Nephron progenitor cell (in vitro differentiated cells): ENCODE measurements around the gene FAM210A.

Experiments used
- DNase-seq: peaks from one replicate; pipeline ENCODE4 v3.0.0; 2021
- H3K27ac Mint-ChIP-seq: 2 replicates; pipeline ENCODE4 v1.8.0; 2021; ENCODE audit warnings: mild to moderate bottlenecking, moderate library complexity, mixed read lengths
- H3K27me3 Mint-ChIP-seq: 2 replicates; pipeline ENCODE4 v1.8.0; 2021; ENCODE audit warnings: mild to moderate bottlenecking, low read depth, mixed read lengths; ENCODE audit not compliant: poor library complexity
- H3K36me3 Mint-ChIP-seq: 2 replicates; pipeline ENCODE4 v1.8.0; 2021; ENCODE audit warnings: low read depth, mixed read lengths
- H3K4me1 Mint-ChIP-seq: 2 replicates; pipeline ENCODE4 v1.8.0; 2021; ENCODE audit warnings: mixed read lengths
- H3K4me3 Mint-ChIP-seq: 2 replicates; pipeline ENCODE4 v1.8.0; 2021; ENCODE audit warnings: mild to moderate bottlenecking, moderate library complexity, mixed read lengths
- H3K9me3 Mint-ChIP-seq: 2 replicates; pipeline ENCODE4 v1.8.0; 2021; ENCODE audit warnings: mild to moderate bottlenecking, moderate library complexity, mixed read lengths
- TF ChIP-seq, protein P1 (sequence below): fragments of 200-600 bp; sonication (generic); IDR thresholded peaks from 2 replicates; pipeline ENCODE4 v1.5.0; 2021; ENCODE audit warnings: antibody characterized with exemption

The FAM210A gene

DNA sequence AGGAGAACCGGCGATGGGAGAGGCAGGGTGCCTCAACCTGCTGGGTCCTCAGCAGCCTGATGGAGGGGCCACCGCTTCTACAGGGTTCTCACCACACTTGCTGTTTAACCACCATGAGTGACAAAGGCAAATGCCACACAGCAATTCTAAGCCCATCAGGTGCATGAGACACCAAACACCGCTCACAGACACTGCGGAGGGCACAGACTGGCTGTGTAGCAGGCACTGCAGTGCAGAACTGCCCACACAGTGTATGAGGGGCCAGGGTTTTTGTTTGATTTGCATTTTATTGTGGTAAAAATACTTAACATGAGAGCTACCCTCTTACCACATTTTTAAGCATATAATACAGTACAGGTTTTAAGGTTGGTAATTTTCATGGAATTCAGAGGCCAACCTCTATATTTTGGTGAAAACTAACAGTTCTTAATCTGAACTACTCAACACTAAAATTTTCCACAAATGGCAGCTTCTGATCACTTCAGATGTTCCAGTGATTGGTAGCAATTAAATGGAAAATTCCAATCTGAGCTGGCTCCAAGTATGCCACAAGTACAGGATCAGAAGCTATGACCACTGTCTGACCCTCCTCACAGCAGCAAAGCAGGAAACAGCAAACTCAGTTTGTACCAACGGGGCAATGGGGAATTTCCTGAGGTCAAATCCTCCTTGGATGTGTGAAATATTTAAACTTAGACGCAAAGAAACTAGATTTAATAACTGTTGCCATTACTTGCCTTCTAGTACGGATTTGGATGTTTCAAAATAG is 67.7 kb downstream of the FAM210A start:
- Mint-ChIP-seq H3K9me3 (no peaks in the 10 kb centered on the region), H3K27me3 (no peaks in the 10 kb centered on the region), H3K36me3 (peaks cover 8% of the 10 kb centered on the region), H3K4me1 (no peaks in the 10 kb centered on the region), H3K4me3 (no peak overlapping the region), H3K27ac (no peak overlapping the region)
- no peak for DNase-seq
- TF ChIP-seq, protein P1, sequence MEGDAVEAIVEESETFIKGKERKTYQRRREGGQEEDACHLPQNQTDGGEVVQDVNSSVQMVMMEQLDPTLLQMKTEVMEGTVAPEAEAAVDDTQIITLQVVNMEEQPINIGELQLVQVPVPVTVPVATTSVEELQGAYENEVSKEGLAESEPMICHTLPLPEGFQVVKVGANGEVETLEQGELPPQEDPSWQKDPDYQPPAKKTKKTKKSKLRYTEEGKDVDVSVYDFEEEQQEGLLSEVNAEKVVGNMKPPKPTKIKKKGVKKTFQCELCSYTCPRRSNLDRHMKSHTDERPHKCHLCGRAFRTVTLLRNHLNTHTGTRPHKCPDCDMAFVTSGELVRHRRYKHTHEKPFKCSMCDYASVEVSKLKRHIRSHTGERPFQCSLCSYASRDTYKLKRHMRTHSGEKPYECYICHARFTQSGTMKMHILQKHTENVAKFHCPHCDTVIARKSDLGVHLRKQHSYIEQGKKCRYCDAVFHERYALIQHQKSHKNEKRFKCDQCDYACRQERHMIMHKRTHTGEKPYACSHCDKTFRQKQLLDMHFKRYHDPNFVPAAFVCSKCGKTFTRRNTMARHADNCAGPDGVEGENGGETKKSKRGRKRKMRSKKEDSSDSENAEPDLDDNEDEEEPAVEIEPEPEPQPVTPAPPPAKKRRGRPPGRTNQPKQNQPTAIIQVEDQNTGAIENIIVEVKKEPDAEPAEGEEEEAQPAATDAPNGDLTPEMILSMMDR: no peak

DNA sequence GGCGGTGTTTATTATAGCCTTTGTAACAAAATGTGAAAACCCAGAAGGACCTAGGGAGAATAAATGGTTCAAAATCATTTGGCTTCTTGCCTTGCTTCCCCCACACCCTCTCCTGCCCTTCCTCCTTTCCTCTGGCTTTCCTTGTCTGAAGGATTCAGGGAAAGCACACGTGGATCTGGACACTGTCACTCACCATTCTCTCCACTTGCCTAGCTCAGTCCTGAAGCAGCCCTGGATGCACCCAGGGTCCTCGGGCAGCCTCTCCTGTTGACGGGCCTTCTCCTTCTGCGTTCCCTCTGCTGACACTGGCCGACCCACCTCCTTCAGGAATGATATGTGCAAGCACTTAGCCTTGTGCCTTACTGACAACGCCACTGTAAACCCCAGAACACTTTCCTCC is 68.4 kb downstream of the FAM210A start:
- H3K27me3 Mint-ChIP-seq: no peaks in the 10 kb centered on the region
- TF ChIP-seq, protein P1: no peak
- H3K4me1 Mint-ChIP-seq: no peaks in the 10 kb centered on the region
- no peaks in the 10 kb centered on the region for H3K9me3 Mint-ChIP-seq
- no peak for DNase-seq
- no peak overlapping the region for H3K4me3 Mint-ChIP-seq
- H3K27ac Mint-ChIP-seq: no peak overlapping the region
- peaks cover 4% of the 10 kb centered on the region for H3K36me3 Mint-ChIP-seq

DNA sequence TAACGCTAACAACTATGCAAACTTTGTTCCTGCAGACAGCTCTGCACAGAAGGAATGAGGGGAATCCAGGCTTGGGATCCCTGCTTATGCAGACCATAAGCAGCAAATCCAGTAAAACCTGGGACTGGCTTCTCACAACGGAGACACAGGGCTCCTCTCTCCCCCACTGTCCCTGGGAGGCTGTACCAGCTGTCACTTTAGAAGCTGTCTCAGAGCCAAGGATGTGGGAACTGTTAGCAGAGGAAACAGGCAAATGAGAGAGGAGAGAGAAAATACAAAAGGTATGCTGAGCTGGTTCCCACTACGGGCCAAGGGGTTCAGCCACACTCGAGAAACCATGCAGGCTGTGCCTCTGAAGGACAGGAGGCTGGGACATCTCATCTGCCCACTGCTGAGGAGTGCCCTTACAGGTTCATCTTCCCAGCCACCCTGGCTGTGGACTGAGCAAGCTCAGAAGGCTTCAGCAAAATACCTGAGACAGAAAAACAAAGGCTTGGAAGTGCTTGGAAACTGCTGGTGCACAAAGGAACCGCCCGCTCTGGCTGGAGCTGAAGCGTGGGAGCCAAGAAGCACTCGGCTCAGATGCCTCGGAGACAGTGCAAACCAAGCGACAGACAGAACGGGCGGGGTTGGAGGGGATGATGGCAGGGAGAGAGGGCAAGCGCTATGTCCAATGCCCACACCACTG is 72.5 kb downstream of the FAM210A start:
- Mint-ChIP-seq H3K9me3 (no peaks in the 10 kb centered on the region), H3K27ac (no peak overlapping the region), H3K4me3 (no peak overlapping the region), H3K4me1 (no peaks in the 10 kb centered on the region), H3K36me3 (no peaks in the 10 kb centered on the region), H3K27me3 (peaks cover 5% of the 10 kb centered on the region)
- TF ChIP-seq, protein P1: no peak
- DNase-seq: no peak

DNA sequence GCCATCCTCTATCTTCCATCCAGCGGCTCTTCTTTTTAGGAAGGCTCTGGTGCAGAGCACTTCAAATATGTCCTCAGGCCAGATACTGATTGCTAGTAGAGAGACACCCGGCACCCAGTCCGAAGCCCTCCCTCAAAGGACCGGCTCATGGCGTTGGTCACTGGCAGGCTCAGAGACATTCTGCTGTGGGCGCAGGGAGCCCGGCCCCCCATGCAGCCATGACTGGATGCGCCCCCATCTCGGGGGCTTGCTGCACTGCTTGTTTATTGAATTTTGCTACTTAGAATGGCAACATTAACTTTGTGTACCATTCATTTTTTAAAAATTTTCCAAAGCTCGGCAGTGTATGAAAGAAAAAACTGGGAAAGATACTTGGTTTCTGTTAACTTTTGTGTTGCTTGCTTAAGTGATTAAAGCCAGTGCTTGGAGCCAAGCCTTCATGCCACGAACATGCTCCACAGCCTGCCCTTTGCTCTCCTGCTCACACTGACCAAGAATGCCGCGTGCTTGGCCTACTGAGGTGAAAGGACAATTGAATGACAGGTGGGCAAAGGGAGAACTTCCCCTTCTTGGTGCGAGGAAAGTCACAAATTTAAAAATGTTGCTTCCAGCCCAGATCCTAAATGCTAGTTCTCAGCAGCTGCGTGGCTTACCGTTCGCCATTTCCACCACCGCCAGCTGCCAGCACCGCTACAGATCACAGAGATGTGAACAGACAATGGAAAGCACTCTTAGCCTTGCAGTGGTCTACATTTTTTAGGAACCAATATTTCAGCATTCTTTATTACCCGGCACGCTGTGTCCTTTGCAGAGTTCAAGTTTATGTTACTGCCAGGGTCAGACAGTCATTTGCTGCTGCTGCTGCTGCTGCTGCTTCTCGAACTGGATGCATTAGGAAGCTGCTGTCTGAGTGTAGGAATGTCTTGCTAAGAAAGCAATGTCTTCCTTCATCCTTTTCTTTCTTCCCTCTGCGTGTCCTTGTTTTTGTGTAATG is 76.7 kb downstream of the FAM210A start:
- Mint-ChIP-seq H3K9me3 (no peaks in the 10 kb centered on the region), H3K4me3 (no peak overlapping the region), H3K27ac (no peak overlapping the region), H3K27me3 (peaks cover 5% of the 10 kb centered on the region), H3K36me3 (no peaks in the 10 kb centered on the region), H3K4me1 (peaks cover 5% of the 10 kb centered on the region)
- TF ChIP-seq, protein P1: no peak
- no peak for DNase-seq

DNA sequence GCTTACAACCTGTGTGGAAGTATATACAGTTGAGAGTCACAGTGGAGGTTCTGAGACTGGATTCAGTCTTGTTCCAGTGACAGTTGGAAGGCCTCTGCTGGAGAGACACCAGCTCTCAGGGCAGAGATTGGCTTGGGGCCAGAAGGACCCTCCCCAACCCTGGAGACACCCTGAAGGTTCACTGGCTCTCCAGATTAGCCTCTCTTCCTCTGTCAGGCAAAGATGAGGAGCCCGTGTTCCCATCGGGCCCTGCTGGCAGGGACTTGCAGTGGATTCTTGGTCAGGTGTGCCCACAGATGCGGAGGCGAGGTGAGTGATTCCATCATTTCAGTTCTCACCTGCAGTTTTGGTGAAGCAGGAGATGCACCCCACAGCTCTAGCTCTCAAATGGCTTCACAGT is 78.6 kb downstream of the FAM210A start:
- no peak for DNase-seq
- Mint-ChIP-seq H3K27ac (no peak overlapping the region), H3K4me3 (no peak overlapping the region), H3K4me1 (peaks cover 5% of the 10 kb centered on the region), H3K9me3 (no peaks in the 10 kb centered on the region), H3K27me3 (peaks cover 3% of the 10 kb centered on the region), H3K36me3 (no peaks in the 10 kb centered on the region)
- TF ChIP-seq, protein P1: no peak
